GM23338 (cell line): ENCODE results near the gene CLSTN1. TPM values are rescaled to one million over a fixed set of nuclear protein-coding genes. Genes with fewer than 3 reads are reported as not detected.

Source experiments
- ATAC-seq: fragments of 200-7000 bp; cut with Tn5 transposase; 3 replicates; pipeline ENCODE4 v1.9.1; 2020
- DNase-seq: peaks from one replicate; pipeline ENCODE4 v3.0.0-alpha.2; 2015; ENCODE audit warnings: low spot score
- H2AFZ ChIP-seq: fragments of 200-600 bp; sonication (generic); 2 replicates; pipeline ENCODE4 v1.8.0; 2016; ENCODE audit warnings: antibody characterized with exemption, mild to moderate bottlenecking, moderate library complexity
- H3F3A ChIP-seq: fragments of 200-600 bp; sonication (generic); replicated peaks from 2 replicates; pipeline ENCODE4 v1.8.0; 2017; ENCODE audit warnings: antibody characterized with exemption, mixed run types, low read depth
- H3K27ac ChIP-seq: fragments of 200-600 bp; sonication (generic); 2 replicates; pipeline ENCODE4 v1.6.1; 2016; ENCODE audit warnings: low read depth
- H3K27me3 ChIP-seq: fragments of 200-600 bp; sonication (generic); 2 replicates; pipeline ENCODE4 v1.8.0; 2016; ENCODE audit warnings: mild to moderate bottlenecking, mixed run types, moderate library complexity; ENCODE audit not compliant: insufficient read depth
- H3K36me3 ChIP-seq: fragments of 200-600 bp; sonication (generic); 2 replicates; pipeline ENCODE4 v1.8.0; 2016; ENCODE audit warnings: mild to moderate bottlenecking; ENCODE audit not compliant: insufficient read depth
- H3K4me1 ChIP-seq: fragments of 200-600 bp; sonication (generic); 2 replicates; pipeline ENCODE4 v1.8.0; 2016; ENCODE audit warnings: mild to moderate bottlenecking, moderate library complexity; ENCODE audit not compliant: insufficient read depth
- H3K4me2 ChIP-seq: fragments of 200-600 bp; sonication (generic); 2 replicates; pipeline ENCODE4 v1.7.1; 2017; ENCODE audit warnings: mixed run types
- H3K4me3 ChIP-seq: fragments of 200-600 bp; sonication (generic); 2 replicates; pipeline ENCODE4 v1.6.1; 2016; ENCODE audit warnings: mixed run types
- H3K79me2 ChIP-seq: fragments of 200-600 bp; sonication (generic); replicated peaks from 2 replicates; pipeline ENCODE4 v1.8.0; 2017; ENCODE audit warnings: mild to moderate bottlenecking; ENCODE audit not compliant: insufficient read depth
- H3K9me2 ChIP-seq: fragments of 200-600 bp; sonication (generic); 2 replicates; pipeline ENCODE4 v1.8.0; 2017; ENCODE audit not compliant: insufficient read depth
- H4K20me1 ChIP-seq: fragments of 200-600 bp; sonication (generic); replicated peaks from 2 replicates; pipeline ENCODE4 v1.8.0; 2017; ENCODE audit warnings: mild to moderate bottlenecking; ENCODE audit not compliant: insufficient read depth
- H3K27ac Mint-ChIP-seq: 2 replicates; pipeline ENCODE4 v1.8.0; 2020; ENCODE audit warnings: inconsistent platforms, mild to moderate bottlenecking, moderate library complexity, mixed read lengths
- H3K27me3 Mint-ChIP-seq: 3 replicates; pipeline ENCODE4 v1.8.0; 2022; ENCODE audit warnings: low read depth, mild to moderate bottlenecking, moderate library complexity, mixed read lengths, inconsistent platforms; ENCODE audit not compliant: insufficient read depth, poor library complexity
- H3K36me3 Mint-ChIP-seq: 3 replicates; pipeline ENCODE4 v1.8.0; 2021; ENCODE audit warnings: low read depth, mild to moderate bottlenecking, inconsistent platforms, moderate library complexity, mixed read lengths
- H3K4me1 Mint-ChIP-seq: 3 replicates; pipeline ENCODE4 v1.8.0; 2020; ENCODE audit warnings: mild to moderate bottlenecking, inconsistent platforms, mixed read lengths
- H3K4me3 Mint-ChIP-seq: 3 replicates; pipeline ENCODE4 v1.8.0; 2021; ENCODE audit warnings: moderate library complexity, mild to moderate bottlenecking, inconsistent platforms, mixed read lengths
- H3K9me3 Mint-ChIP-seq: 3 replicates; pipeline ENCODE4 v1.8.0; 2020; ENCODE audit warnings: moderate library complexity, mild to moderate bottlenecking, inconsistent platforms, mixed read lengths
- CREB1 ChIP-seq: fragments of 250-450 bp; sonication (Bioruptor Pico); IDR thresholded peaks from 2 replicates; pipeline ENCODE4 v1.5.0; 2020; ENCODE audit warnings: low read depth, mild to moderate bottlenecking, moderate library complexity
- EZH2 ChIP-seq: fragments of 200-600 bp; sonication (generic); IDR thresholded peaks from one replicate; pipeline ENCODE4 v1.8.0; 2017; ENCODE audit warnings: antibody characterized with exemption, mild to moderate bottlenecking, low read depth; ENCODE audit not compliant: unreplicated experiment
- EZH2phosphoT487 ChIP-seq: fragments of 200-600 bp; sonication (generic); IDR thresholded peaks from one replicate; pipeline ENCODE4 v1.8.1; 2018; ENCODE audit warnings: antibody characterized with exemption; ENCODE audit not compliant: unreplicated experiment
- JUNB ChIP-seq: IDR thresholded peaks from one replicate; pipeline ENCODE4 v1.6.1; 2016; ENCODE audit warnings: antibody characterized with exemption; ENCODE audit not compliant: unreplicated experiment
- NANOG ChIP-seq: IDR thresholded peaks from 2 replicates; pipeline ENCODE4 v1.6.1; 2016; ENCODE audit warnings: antibody characterized with exemption, borderline replicate concordance
- POLR2AphosphoS5 ChIP-seq: IDR thresholded peaks from 2 replicates; pipeline ENCODE4 v1.6.1; 2016; ENCODE audit warnings: antibody characterized with exemption, low read depth
- STAT1 ChIP-seq: IDR thresholded peaks from one replicate; pipeline ENCODE4 v1.6.1; 2016; ENCODE audit warnings: antibody characterized with exemption; ENCODE audit not compliant: unreplicated experiment
- ZNF114 ChIP-seq: fragments of 250-450 bp; sonication (Bioruptor Pico); IDR thresholded peaks from 2 replicates; pipeline ENCODE4 v1.5.0; 2020; ENCODE audit warnings: mild to moderate bottlenecking, moderate library complexity
- ZNF331 ChIP-seq: fragments of 250-450 bp; sonication (Bioruptor Pico); IDR thresholded peaks from 2 replicates; pipeline ENCODE4 v1.5.0; 2020; ENCODE audit warnings: low read depth, mild to moderate bottlenecking, moderate library complexity
- polyA plus RNA-seq: library from polyadenylated mRNA; unstranded; fragments of >200 nt; fragmentation: Nextera tagmentation; extraction: Ambion mirVana; gene quantifications from 2 replicates; pipeline ENCODE4 v1.2.1, GENCODE V29; 2016
- total RNA-seq: library from RNA; depleted of rRNA; stranded (reverse); fragments of >200 nt; shearing (Covaris generic); gene quantifications from 2 replicates; pipeline ENCODE4 v1.2.3, GENCODE V29; 2014
- TF ChIP-seq, protein P1 (sequence below): IDR thresholded peaks from one replicate; pipeline ENCODE4 v1.6.1; 2018; ENCODE audit warnings: antibody characterized with exemption; ENCODE audit not compliant: unreplicated experiment
- TF ChIP-seq, protein P2 (sequence below), 2 experiments: fragments of 200-600 bp in 1 of 2; sonication (generic) in 1 of 2; conservative IDR thresholded peaks; 2 replicates each; pipeline versions ENCODE4 v1.5.1 to v1.6.1; 2016 to 2017; ENCODE audit warnings: antibody characterized with exemption in 2 of 2, low read depth in 2 of 2, mild to moderate bottlenecking in 2 of 2, moderate library complexity in 1 of 2
- TF ChIP-seq, protein P3 (sequence below): IDR thresholded peaks from 2 replicates; pipeline ENCODE4 v1.6.1; 2016; ENCODE audit warnings: antibody characterized with exemption

The CLSTN1 gene
- total and polyA plus RNA-seq, 2 experiments from 2014 or later = 38.5 to 66.2 TPM

DNA sequence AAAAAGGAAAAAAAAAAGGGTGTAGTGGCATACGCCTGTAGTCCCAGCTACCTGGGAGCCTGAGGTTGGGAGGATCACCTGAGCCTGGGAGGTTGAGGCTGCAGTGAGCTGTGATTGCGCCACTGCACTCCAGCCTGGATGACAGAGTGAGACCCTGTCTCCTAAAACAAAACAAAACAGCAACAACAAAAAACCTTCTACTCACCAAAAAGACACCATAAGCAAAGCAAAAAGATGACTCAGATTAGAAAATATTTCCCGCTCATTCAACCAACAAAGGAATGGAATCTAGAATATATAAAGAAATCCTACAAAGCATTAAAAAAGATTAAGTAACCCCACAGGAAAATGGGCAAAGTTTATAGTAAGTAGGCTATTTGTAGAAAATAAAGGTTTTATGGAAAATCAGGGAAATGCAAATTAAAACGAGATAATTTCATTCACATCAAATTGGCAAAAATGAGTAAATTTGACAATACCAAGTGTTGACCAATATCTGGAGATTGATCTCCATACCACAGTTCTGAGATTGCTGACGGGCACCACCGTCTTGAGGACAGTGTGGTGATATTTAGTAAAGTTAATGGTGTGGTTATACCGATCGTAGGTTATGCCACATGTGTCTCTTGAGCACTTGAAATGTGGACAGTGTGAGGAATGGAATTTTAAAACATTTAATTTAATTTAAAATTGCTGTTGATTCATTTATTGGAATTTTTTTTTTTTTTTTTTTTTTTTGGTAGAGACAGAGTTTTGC is 118.2 kb downstream of the CLSTN1 start:
- no peak overlapping the region for H3K27ac ChIP-seq
- Mint-ChIP-seq H3K4me1 (peaks cover 5% of the 10 kb centered on the region; the same call in 2 of the 3 replicates), H3K27ac (no peak overlapping the region), H3K9me3 (no peaks in the 10 kb centered on the region), H3K27me3 (peaks cover 2% of the 10 kb centered on the region), H3K4me3 (no peak overlapping the region), H3K36me3 (peaks cover 7% of the 10 kb centered on the region)
- ATAC-seq = no peak
- H3K4me2 ChIP-seq = no peak overlapping the region
- no peaks in the 10 kb centered on the region for H3K27me3 ChIP-seq
- H3K36me3 ChIP-seq = no peaks in the 10 kb centered on the region
- H3K79me2 ChIP-seq = no peaks in the 10 kb centered on the region
- no peak overlapping the region for H2AFZ ChIP-seq
- DNase-seq = no peak
- TF ChIP-seq POLR2AphosphoS5 = no peak
- TF ChIP-seq, protein P1, sequence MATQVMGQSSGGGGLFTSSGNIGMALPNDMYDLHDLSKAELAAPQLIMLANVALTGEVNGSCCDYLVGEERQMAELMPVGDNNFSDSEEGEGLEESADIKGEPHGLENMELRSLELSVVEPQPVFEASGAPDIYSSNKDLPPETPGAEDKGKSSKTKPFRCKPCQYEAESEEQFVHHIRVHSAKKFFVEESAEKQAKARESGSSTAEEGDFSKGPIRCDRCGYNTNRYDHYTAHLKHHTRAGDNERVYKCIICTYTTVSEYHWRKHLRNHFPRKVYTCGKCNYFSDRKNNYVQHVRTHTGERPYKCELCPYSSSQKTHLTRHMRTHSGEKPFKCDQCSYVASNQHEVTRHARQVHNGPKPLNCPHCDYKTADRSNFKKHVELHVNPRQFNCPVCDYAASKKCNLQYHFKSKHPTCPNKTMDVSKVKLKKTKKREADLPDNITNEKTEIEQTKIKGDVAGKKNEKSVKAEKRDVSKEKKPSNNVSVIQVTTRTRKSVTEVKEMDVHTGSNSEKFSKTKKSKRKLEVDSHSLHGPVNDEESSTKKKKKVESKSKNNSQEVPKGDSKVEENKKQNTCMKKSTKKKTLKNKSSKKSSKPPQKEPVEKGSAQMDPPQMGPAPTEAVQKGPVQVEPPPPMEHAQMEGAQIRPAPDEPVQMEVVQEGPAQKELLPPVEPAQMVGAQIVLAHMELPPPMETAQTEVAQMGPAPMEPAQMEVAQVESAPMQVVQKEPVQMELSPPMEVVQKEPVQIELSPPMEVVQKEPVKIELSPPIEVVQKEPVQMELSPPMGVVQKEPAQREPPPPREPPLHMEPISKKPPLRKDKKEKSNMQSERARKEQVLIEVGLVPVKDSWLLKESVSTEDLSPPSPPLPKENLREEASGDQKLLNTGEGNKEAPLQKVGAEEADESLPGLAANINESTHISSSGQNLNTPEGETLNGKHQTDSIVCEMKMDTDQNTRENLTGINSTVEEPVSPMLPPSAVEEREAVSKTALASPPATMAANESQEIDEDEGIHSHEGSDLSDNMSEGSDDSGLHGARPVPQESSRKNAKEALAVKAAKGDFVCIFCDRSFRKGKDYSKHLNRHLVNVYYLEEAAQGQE = no peak
- no peak for TF ChIP-seq JUNB
- TF ChIP-seq, protein P2, sequence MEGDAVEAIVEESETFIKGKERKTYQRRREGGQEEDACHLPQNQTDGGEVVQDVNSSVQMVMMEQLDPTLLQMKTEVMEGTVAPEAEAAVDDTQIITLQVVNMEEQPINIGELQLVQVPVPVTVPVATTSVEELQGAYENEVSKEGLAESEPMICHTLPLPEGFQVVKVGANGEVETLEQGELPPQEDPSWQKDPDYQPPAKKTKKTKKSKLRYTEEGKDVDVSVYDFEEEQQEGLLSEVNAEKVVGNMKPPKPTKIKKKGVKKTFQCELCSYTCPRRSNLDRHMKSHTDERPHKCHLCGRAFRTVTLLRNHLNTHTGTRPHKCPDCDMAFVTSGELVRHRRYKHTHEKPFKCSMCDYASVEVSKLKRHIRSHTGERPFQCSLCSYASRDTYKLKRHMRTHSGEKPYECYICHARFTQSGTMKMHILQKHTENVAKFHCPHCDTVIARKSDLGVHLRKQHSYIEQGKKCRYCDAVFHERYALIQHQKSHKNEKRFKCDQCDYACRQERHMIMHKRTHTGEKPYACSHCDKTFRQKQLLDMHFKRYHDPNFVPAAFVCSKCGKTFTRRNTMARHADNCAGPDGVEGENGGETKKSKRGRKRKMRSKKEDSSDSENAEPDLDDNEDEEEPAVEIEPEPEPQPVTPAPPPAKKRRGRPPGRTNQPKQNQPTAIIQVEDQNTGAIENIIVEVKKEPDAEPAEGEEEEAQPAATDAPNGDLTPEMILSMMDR (conservative IDR thresholded peaks at IDR 0.05; ENCODE audit: low read depth in 2 of 2) = no peak
- TF ChIP-seq, protein P3, sequence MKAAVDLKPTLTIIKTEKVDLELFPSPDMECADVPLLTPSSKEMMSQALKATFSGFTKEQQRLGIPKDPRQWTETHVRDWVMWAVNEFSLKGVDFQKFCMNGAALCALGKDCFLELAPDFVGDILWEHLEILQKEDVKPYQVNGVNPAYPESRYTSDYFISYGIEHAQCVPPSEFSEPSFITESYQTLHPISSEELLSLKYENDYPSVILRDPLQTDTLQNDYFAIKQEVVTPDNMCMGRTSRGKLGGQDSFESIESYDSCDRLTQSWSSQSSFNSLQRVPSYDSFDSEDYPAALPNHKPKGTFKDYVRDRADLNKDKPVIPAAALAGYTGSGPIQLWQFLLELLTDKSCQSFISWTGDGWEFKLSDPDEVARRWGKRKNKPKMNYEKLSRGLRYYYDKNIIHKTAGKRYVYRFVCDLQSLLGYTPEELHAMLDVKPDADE = no peak
- TF ChIP-seq ZNF114 (CRISPR knock-in tag) = no peak
- TF ChIP-seq EZH2 = no peak
- TF ChIP-seq ZNF331 (CRISPR knock-in tag) = no peak
- H4K20me1 ChIP-seq = no peaks in the 10 kb centered on the region
- H3K9me2 ChIP-seq = no peaks in the 10 kb centered on the region
- H3K4me1 ChIP-seq = no peaks in the 10 kb centered on the region
- H3K4me3 ChIP-seq = no peak overlapping the region
- no peaks in the 10 kb centered on the region for H3F3A ChIP-seq

DNA sequence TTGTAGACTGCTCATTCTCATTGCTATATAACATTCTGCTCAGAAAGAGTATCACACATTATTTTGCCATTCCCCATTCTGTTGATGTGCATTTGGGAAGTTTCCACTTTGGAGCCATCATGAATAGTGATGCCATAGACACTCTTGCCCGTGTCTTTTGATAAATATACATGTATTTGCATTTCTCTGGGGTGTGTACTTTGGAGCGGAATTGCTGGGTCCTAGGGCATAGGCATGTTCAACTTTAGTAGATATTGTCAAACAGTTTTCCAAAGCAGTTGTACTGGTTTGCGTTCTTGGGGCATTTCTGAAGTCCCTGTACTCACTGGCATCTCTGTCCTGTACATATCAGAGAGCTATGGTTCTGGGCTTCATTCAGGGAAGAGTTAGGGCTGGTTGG is 120.1 kb downstream of the CLSTN1 start:
- Histone ChIP-seq H3K4me1 (no peaks in the 10 kb centered on the region), H2AFZ (no peak overlapping the region), H3K27me3 (no peaks in the 10 kb centered on the region), H3K4me2 (no peak overlapping the region), H3K4me3 (no peak overlapping the region), H3K27ac (no peak overlapping the region), H4K20me1 (no peaks in the 10 kb centered on the region), H3K36me3 (no peaks in the 10 kb centered on the region), H3K9me2 (no peaks in the 10 kb centered on the region), H3K79me2 (no peaks in the 10 kb centered on the region), H3F3A (no peaks in the 10 kb centered on the region)
- Mint-ChIP-seq H3K27me3 (peaks cover 2% of the 10 kb centered on the region), H3K27ac (no peak overlapping the region), H3K36me3 (0 out of 3 replicates have a peak, but pooled peaks cover 3% of the 10 kb centered on the region), H3K4me3 (no peak overlapping the region), H3K4me1 (peaks cover 7% of the 10 kb centered on the region; the same call in 2 of the 3 replicates), H3K9me3 (no peaks in the 10 kb centered on the region)
- no peak for ATAC-seq
- no peak for DNase-seq
- TF ChIP-seq ZNF114 (CRISPR knock-in tag) (no peak), EZH2 (no peak), NANOG (no peak), EZH2phosphoT487 (no peak), CREB1 (CRISPR knock-in tag) (no peak), STAT1 (no peak)
- TF ChIP-seq, protein P1 = no peak
